GM13976 (cell line): ENCODE results near the gene ESAM.

Experiments used
- DNase-seq: peaks from one replicate; pipeline ENCODE4 v3.0.0; 2012; ENCODE audit warnings: low spot score
- in situ Hi-C: fragments of 300-500 bp; cut with MboI; formaldehyde crosslinking; loops from one replicate; pipeline ENCODE4 v1.12.0; 2022; ENCODE audit warnings: low sequenced_read_pairs, mixed read lengths, inconsistent platforms; ENCODE audit not compliant: unreplicated experiment
- TF ChIP-seq, protein P1 (sequence below): IDR thresholded peaks from 2 replicates; pipeline ENCODE4 v1.5.1; 2012; ENCODE audit warnings: borderline replicate concordance, mild to moderate bottlenecking; ENCODE audit not compliant: insufficient read depth; ENCODE audit errors: extremely low read depth, missing control alignments, control extremely low read depth

ESAM gene, protein sequence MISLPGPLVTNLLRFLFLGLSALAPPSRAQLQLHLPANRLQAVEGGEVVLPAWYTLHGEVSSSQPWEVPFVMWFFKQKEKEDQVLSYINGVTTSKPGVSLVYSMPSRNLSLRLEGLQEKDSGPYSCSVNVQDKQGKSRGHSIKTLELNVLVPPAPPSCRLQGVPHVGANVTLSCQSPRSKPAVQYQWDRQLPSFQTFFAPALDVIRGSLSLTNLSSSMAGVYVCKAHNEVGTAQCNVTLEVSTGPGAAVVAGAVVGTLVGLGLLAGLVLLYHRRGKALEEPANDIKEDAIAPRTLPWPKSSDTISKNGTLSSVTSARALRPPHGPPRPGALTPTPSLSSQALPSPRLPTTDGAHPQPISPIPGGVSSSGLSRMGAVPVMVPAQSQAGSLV

DNA sequence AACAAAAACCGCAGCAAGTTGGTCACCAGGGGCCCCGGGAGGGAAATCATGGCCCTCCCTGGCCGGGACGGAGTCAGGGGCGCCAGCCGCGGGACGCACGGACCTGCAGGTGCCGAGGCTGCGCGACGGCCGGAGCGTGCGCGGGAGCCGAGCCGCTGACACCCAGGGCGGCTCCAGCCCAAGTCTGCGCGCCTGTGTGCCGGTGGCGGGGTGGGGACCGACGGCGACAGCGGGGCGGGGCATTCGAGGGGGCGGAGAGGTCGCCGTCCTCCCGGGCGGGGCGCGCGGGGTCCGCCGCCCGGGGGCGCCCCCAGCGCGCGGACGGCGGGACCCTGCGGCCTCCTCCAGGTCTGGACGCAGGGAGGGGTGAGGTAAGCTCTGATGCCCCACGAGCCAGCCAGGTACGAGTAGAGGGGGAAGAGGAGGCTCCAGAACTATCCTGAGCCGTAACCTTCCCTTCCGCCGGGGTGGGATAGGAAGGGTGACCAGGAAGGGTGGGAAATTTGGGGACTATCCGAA is at the start of gene ESAM:
Gene ESAM, minus strand, starts transcription at position 186 of the 519 bp plus-strand sequence. Its CDS starts 136 bp downstream, at position 50.
- peak; percentile 93 for DNase-seq
- TF ChIP-seq, protein P1, sequence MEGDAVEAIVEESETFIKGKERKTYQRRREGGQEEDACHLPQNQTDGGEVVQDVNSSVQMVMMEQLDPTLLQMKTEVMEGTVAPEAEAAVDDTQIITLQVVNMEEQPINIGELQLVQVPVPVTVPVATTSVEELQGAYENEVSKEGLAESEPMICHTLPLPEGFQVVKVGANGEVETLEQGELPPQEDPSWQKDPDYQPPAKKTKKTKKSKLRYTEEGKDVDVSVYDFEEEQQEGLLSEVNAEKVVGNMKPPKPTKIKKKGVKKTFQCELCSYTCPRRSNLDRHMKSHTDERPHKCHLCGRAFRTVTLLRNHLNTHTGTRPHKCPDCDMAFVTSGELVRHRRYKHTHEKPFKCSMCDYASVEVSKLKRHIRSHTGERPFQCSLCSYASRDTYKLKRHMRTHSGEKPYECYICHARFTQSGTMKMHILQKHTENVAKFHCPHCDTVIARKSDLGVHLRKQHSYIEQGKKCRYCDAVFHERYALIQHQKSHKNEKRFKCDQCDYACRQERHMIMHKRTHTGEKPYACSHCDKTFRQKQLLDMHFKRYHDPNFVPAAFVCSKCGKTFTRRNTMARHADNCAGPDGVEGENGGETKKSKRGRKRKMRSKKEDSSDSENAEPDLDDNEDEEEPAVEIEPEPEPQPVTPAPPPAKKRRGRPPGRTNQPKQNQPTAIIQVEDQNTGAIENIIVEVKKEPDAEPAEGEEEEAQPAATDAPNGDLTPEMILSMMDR: no peak
- in situ Hi-C loops: loop anchor here (10.0 kb wide), 1 partner anchor 87 kb away; the partner anchor contains the start of genes SIAE and SPA17

DNA sequence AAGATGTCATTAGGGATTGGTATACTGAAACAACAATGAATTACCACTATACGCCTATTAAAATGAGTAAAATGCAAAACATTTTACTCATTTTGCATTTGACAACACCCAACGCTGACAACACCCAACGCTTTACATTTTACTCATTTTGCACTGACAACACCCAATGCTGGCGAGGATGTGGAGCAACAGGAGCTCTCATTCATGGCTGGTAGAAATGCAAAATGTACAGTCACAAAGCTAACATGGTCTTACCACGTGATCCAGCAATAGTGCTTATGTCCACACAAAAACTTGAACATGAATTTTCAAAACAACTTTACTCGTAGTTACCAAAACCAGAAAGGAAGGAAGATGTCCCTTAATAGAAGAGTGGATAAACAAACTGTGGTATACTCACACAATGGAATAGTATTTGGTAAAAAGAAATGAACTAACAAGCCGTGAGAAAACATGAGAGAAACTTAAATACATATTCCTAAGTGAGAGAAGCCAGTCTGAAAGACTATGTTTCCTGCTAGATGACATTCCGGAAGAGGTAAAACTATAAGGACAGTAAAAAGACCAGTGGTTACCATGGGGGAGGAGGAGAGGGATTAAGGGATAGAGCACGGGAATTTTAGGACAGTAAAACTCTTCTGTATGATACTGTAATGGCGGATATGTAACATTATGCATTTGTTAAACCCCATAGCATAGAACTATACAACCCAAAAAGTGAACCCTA is 49.5 kb upstream of the ESAM start:
- in situ Hi-C loops: no loop called here
- DNase-seq: no peak
- TF ChIP-seq, protein P1: no peak

DNA sequence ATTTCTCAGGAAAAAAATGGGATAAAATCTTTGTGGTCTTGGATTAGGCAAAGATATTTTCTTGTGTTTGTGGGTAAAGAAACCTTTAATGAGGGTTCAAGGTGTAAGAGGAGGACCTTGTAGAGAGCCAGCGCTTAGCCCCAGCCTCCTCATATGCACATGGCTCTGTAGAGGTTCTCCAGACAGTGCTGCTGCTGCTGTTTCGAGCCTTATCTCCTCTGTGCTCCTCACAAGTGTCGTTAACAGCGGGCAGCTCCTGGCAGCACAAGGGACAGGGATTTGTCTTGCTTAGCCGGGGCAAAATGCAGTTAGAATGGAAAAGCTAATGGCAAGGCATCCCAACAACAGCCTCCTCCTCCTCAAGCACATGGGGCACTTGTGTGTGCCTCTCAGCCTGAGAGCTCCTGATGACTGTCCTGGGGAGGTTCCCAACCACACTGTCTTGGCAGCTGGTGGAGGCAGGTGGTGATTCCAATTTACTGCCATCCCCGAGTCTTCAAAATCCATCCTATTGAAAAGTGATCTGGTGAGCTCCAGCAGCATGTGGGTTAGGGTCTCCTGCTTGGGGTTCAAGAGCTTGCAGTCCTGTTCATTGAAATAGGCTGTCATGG is 45.7 kb upstream of the ESAM start:
- DNase-seq: no peak
- TF ChIP-seq, protein P1: no peak
- in situ Hi-C loops: no loop called here

DNA sequence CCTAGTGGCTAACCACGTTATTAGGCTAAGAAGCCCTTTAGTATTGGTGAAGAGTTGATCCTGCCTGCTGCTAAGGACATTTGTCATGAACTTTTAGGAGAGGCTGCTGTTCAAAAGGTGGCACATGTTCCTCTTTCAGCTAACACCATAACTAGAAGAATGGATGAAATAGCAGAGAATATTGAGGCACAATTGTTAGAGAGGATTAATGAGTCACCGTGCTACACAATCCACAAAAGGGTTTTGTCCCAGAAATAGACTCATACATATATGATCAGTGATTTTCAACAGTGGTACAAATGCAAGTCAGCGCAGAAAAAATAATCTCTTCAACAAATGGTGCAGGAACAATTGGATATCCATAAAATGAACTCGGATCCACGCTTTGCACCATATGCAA is 45.1 kb upstream of the ESAM start:
- TF ChIP-seq, protein P1: no peak
- in situ Hi-C loops: no loop called here
- no peak for DNase-seq

DNA sequence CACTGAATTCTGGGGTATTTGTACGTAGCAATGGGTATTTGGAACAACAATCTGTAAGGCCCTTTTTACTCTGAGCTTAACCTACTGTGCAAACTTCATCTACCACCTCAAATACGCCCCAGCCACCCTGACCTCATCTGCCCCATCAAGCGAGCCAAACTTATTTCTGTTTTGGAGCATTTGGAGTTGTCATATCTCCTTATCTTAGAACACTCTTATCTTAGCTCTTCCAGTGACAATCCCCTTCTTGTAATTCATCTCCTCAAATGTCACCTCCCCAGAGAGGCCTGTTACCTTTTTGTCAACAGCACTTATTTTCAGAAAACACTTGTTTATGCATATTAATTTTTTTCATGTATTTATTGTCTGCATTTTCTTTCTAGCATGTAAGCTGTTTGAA is 42.8 kb upstream of the ESAM start:
- DNase-seq: no peak
- TF ChIP-seq, protein P1: no peak
- in situ Hi-C loops: no loop called here

DNA sequence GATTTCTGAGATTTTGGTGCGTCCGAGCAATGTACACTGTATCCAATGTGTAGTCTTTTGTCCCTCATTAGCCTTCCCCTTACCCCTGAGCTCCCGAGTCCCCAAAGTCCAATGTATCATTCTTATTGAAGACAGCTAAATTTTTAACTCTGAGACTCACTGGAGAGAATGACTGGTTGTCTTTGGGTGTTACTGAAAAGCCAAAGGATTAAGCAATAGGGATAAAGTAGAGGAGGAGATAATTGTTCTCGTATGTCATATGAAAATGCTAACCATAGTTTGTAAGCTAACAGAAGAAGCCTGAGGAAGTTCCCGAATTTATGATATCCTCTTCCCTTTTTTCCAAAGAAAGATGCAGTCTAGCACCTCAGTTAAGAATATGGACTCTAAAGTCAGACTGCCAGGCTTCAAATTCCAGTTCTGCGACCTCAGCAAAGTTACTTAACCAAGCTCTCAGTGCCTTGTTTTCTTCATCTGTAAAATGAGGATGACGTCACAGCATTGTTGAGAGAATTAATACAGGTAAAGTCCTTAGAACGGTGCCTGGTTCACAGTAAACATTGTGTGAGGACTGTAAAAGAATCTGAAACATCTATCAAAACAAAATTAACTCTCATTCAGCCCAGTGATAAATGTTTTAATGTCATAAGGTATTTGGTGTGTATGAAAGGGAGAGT is 39.7 kb upstream of the ESAM start:
- no peak for DNase-seq
- in situ Hi-C loops: no loop called here
- TF ChIP-seq, protein P1: no peak
